ENCODE measurements around the gene AFF2. TPM values are rescaled to one million over a fixed set of nuclear protein-coding genes. Genes with fewer than 3 reads are reported as not detected.
"Not testable (repeated sequence)": the region's sequence is repeated elsewhere in the genome, so short reads cannot be mapped to it uniquely, and the experiment has no call there.

AFF2 gene
- total RNA-seq, 1 experiment from 2014 or later = 0.19 TPM

- ChIA-PET CTCF (interaction anchor here (1.5 kb wide), 1 partner anchor 21 kb away, joined by 4 read pairs; no protein-coding TSS in a partner anchor), POLR2A (no interaction called here)
- Mint-ChIP-seq H3K27me3 (ENCODE audit: insufficient read depth, unreplicated experiment) (no peaks in the 10 kb centered on the region), H3K4me1 (ENCODE audit: insufficient read depth, unreplicated experiment) (no peaks in the 10 kb centered on the region), H3K36me3 (ENCODE audit: insufficient read depth, unreplicated experiment) (no peaks in the 10 kb centered on the region), H3K27ac (ENCODE audit: low read depth, unreplicated experiment) (no peak overlapping the region), H3K4me3 (ENCODE audit: unreplicated experiment) (no peak overlapping the region), H3K9me3 (ENCODE audit: unreplicated experiment) (peaks cover 8% of the 10 kb centered on the region)
- no TSS peak for BruUV-seq (replicated peaks)
- no peak for DNase-seq (ENCODE audit: unreplicated experiment)
- TF ChIP-seq, protein P1, sequence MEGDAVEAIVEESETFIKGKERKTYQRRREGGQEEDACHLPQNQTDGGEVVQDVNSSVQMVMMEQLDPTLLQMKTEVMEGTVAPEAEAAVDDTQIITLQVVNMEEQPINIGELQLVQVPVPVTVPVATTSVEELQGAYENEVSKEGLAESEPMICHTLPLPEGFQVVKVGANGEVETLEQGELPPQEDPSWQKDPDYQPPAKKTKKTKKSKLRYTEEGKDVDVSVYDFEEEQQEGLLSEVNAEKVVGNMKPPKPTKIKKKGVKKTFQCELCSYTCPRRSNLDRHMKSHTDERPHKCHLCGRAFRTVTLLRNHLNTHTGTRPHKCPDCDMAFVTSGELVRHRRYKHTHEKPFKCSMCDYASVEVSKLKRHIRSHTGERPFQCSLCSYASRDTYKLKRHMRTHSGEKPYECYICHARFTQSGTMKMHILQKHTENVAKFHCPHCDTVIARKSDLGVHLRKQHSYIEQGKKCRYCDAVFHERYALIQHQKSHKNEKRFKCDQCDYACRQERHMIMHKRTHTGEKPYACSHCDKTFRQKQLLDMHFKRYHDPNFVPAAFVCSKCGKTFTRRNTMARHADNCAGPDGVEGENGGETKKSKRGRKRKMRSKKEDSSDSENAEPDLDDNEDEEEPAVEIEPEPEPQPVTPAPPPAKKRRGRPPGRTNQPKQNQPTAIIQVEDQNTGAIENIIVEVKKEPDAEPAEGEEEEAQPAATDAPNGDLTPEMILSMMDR (IDR thresholded peaks at IDR 0.05; ENCODE audit: unreplicated experiment) = no peak
- intact Hi-C loops (cut with micrococcal nuclease) = no loop called here
Measured at GRCh38 chrX:148904421-148905111, 404.1 kb downstream of the AFF2 start.

DNA sequence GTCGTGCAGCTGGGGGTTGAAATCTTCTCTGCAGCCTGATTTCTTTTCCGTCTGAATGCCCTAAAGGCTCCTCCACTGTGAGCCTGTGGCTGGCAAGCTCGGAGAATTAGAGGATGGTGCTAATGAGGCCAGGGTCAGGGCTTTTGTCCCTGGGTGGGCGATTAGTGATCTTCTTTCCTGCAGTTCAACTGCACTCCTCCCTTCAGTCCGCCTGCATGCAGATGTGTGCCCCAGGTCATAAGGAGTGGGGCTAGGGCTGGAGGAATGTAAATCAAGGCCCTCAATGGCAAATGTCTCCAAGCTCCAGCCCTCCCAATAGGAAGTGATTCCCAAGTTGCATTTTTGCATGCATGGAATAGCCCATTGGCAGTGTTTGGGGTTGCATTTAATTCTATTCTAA, 405.0 kb downstream of the AFF2 start:
- no TSS peak for BruUV-seq (replicated peaks)
- Mint-ChIP-seq H3K36me3 (ENCODE audit: insufficient read depth, unreplicated experiment) (no peaks in the 10 kb centered on the region), H3K27me3 (ENCODE audit: insufficient read depth, unreplicated experiment) (no peaks in the 10 kb centered on the region), H3K27ac (ENCODE audit: low read depth, unreplicated experiment) (no peak overlapping the region), H3K9me3 (ENCODE audit: unreplicated experiment) (peaks cover 8% of the 10 kb centered on the region), H3K4me3 (ENCODE audit: unreplicated experiment) (no peak overlapping the region), H3K4me1 (ENCODE audit: insufficient read depth, unreplicated experiment) (no peaks in the 10 kb centered on the region)
- ChIA-PET POLR2A (no interaction called here), CTCF (interaction anchor here (1.5 kb wide), 1 partner anchor 22 kb away, joined by 4 read pairs; no protein-coding TSS in a partner anchor)
- no peak for DNase-seq (ENCODE audit: unreplicated experiment)
- intact Hi-C loops (cut with micrococcal nuclease) = no loop called here
- TF ChIP-seq, protein P1 (IDR thresholded peaks at IDR 0.05; ENCODE audit: unreplicated experiment) = no peak

DNA sequence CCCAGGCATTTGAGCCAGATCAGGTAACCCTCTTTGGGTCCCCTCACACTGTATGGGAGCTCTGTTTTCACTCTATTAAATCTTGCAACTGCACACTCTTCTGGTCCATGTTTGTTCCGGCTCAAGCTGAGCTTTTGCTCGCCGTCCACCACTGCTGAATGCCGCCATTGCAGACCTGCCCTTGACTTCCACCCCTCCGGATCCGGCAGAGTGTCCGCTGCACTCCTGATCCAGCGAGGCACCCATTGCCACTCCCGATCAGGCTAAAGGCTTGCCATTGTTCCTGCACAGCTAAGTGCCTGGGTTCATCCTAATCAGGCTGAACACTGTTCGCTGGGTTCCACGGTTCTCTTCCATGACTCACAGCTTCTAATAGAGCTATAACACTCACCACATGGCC, 406.2 kb downstream of the AFF2 start:
- H3K4me1 Mint-ChIP-seq (ENCODE audit: insufficient read depth, unreplicated experiment); BruUV-seq (replicated peaks); H3K27ac Mint-ChIP-seq (ENCODE audit: low read depth, unreplicated experiment); H3K9me3 Mint-ChIP-seq (ENCODE audit: unreplicated experiment); intact Hi-C loops (cut with micrococcal nuclease); DNase-seq (ENCODE audit: unreplicated experiment); H3K36me3 Mint-ChIP-seq (ENCODE audit: insufficient read depth, unreplicated experiment); H3K27me3 Mint-ChIP-seq (ENCODE audit: insufficient read depth, unreplicated experiment); H3K4me3 Mint-ChIP-seq (ENCODE audit: unreplicated experiment): not testable (repeated sequence)
- ChIA-PET POLR2A (interaction anchor here (0.6 kb wide), 1 partner anchor 80 kb away, joined by 3 read pairs; no protein-coding TSS in a partner anchor), CTCF (interaction anchor here (1.1 kb wide), 1 partner anchor 564 kb away, joined by 3 read pairs; no protein-coding TSS in a partner anchor)

- no peak overlapping the region for H3K4me3 Mint-ChIP-seq (ENCODE audit: unreplicated experiment)
Measured at GRCh38 chrX:148909758-148910157, 409.3 kb downstream of the AFF2 start.

More at GRCh38 chrX:148909758-148910157, 409.3 kb downstream of the AFF2 start:
- Mint-ChIP-seq H3K9me3 (ENCODE audit: unreplicated experiment) (peaks cover 16% of the 10 kb centered on the region), H3K27ac (ENCODE audit: low read depth, unreplicated experiment) (no peak overlapping the region), H3K4me1 (ENCODE audit: insufficient read depth, unreplicated experiment) (no peaks in the 10 kb centered on the region), H3K36me3 (ENCODE audit: insufficient read depth, unreplicated experiment) (no peaks in the 10 kb centered on the region), H3K27me3 (ENCODE audit: insufficient read depth, unreplicated experiment) (no peaks in the 10 kb centered on the region)
- ChIA-PET CTCF (no interaction called here), POLR2A (no interaction called here)
- no TSS peak for BruUV-seq (replicated peaks)
- no peak for DNase-seq (ENCODE audit: unreplicated experiment)
- intact Hi-C loops (cut with micrococcal nuclease) = no loop called here
- TF ChIP-seq, protein P1 (IDR thresholded peaks at IDR 0.05; ENCODE audit: unreplicated experiment) = no peak
